ENCODE results near the gene TBC1D32. TPM values are rescaled to one million over a fixed set of nuclear protein-coding genes. Genes with fewer than 3 reads are reported as not detected.
A peak's percentile ranks its signal among the peaks of the same experiment; 100 is the strongest.

TBC1D32 gene
- polyA plus RNA-seq, 1 experiment, result 6.3 TPM

DNA sequence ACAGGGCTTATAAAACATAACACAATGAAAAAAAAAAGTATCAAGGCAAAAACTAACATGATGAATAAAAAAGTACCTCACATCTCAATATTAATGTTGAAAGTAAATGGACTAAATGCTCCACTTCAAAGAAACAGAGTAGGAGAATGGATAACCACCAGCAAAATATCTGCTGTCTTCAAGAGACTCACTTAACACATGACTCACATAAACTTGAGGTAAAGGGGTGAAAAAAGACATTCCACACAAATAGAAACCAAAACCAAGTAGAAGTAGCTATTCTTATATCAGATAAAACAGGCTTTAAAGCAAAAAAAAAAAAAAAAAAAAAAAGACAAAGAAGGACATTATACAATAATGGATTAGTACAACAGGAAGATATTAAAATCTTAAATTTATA is 86.9 kb downstream of the TBC1D32 start:
- ChIA-PET CTCF (interaction anchor here (0.6 kb wide), 1 partner anchor 210 kb away, joined by 4 read pairs; no protein-coding TSS in a partner anchor), POLR2A (no interaction called here)
- TF ChIP-seq, protein P1, sequence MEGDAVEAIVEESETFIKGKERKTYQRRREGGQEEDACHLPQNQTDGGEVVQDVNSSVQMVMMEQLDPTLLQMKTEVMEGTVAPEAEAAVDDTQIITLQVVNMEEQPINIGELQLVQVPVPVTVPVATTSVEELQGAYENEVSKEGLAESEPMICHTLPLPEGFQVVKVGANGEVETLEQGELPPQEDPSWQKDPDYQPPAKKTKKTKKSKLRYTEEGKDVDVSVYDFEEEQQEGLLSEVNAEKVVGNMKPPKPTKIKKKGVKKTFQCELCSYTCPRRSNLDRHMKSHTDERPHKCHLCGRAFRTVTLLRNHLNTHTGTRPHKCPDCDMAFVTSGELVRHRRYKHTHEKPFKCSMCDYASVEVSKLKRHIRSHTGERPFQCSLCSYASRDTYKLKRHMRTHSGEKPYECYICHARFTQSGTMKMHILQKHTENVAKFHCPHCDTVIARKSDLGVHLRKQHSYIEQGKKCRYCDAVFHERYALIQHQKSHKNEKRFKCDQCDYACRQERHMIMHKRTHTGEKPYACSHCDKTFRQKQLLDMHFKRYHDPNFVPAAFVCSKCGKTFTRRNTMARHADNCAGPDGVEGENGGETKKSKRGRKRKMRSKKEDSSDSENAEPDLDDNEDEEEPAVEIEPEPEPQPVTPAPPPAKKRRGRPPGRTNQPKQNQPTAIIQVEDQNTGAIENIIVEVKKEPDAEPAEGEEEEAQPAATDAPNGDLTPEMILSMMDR (IDR thresholded peaks at IDR 0.05; ENCODE audit: low read depth, low read length), result no peak
- no peak overlapping the region for H3K4me3 ChIP-seq (ENCODE audit: low read depth, low read length)
- H3K27ac ChIP-seq (ENCODE audit: low read depth, low read length), result no peak overlapping the region
- no peak for DNase-seq (ENCODE audit: low read depth, low spot score)
- H3K9me3 ChIP-seq (ENCODE audit: control insufficient read depth, insufficient read depth, low read length), result no peaks in the 10 kb centered on the region
- no peaks in the 10 kb centered on the region for H3K27me3 ChIP-seq (ENCODE audit: control insufficient read depth, insufficient read depth, low read length)

DNA sequence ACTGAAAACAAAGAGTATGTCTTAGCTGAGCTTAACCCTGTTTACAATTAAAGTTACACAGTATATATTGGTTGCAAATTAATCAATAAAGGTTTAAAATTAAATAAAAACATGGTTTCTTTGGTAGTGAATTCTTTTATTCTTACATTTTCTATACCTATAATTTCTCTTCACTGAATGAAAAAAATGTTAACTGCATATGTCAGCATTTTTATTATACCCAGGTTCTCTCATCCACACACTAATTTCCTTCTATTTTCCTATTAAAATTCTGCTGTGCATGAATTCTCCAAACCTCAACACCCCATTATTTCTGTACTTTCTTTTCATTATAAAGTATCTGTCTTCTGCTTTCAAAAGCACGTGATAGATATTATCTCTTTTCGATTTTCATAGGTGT is 91.9 kb downstream of the TBC1D32 start:
- CTCF ChIA-PET, result no interaction called here
- TF ChIP-seq, protein P1 (IDR thresholded peaks at IDR 0.05; ENCODE audit: low read depth, low read length), result no peak
- no peaks in the 10 kb centered on the region for H3K9me3 ChIP-seq (ENCODE audit: control insufficient read depth, insufficient read depth, low read length)
- no peaks in the 10 kb centered on the region for H3K27me3 ChIP-seq (ENCODE audit: control insufficient read depth, insufficient read depth, low read length)
- no peak overlapping the region for H3K4me3 ChIP-seq (ENCODE audit: low read depth, low read length)
- POLR2A ChIA-PET, result no interaction called here
- no peak overlapping the region for H3K27ac ChIP-seq (ENCODE audit: low read depth, low read length)
- no peak for DNase-seq (ENCODE audit: low read depth, low spot score)

DNA sequence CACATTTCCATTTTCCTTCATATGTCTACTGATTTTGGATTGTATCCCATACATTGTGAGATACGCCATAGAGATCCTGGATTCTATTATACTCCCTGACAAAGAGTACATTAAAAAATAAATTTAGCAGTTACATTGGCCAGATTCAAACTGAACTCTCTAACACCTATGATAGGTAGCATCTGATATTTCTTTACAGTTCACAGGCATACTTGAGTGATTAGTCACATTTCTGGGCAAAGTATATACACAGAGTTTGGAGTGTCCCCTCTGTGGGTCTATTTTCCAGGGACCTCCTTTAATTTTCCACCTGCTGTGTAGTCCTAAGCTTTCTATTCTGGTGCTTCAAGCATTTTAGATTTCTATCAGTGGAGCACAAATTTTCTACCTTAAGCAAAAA is 96.4 kb downstream of the TBC1D32 start:
- TF ChIP-seq, protein P1 (IDR thresholded peaks at IDR 0.05; ENCODE audit: low read depth, low read length), result no peak
- no peak overlapping the region for H3K4me3 ChIP-seq (ENCODE audit: low read depth, low read length)
- no peaks in the 10 kb centered on the region for H3K27me3 ChIP-seq (ENCODE audit: control insufficient read depth, insufficient read depth, low read length)
- ChIA-PET CTCF (no interaction called here), POLR2A (no interaction called here)
- no peak overlapping the region for H3K27ac ChIP-seq (ENCODE audit: low read depth, low read length)
- DNase-seq (ENCODE audit: low read depth, low spot score), result no peak
- no peaks in the 10 kb centered on the region for H3K9me3 ChIP-seq (ENCODE audit: control insufficient read depth, insufficient read depth, low read length)

DNA sequence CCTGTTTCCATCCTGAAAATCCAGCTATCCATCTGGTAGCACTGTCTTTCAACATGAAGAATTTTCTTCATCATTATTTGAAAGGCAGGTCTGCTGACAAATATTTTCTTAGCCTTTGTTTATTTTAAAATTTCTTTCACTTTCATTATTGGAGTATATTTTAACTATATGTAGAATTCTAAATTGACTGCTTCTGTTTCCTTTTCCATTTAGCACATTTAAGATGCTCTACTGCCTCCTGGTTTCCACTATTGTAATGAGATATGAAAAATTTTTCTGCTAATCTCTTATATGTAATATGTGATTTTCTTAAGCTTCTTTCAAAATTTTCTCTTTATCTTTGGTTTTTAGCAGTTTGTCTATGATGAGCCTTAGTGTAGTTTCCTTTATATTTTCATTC is 97.3 kb downstream of the TBC1D32 start:
- Histone ChIP-seq H3K4me3 (ENCODE audit: low read depth, low read length) (no peak overlapping the region), H3K27me3 (ENCODE audit: control insufficient read depth, insufficient read depth, low read length) (no peaks in the 10 kb centered on the region), H3K9me3 (ENCODE audit: control insufficient read depth, insufficient read depth, low read length) (no peaks in the 10 kb centered on the region), H3K27ac (ENCODE audit: low read depth, low read length) (no peak overlapping the region)
- no peak for DNase-seq (ENCODE audit: low read depth, low spot score)
- CTCF ChIA-PET, result interaction anchor here (0.9 kb wide), 1 partner anchor 181 kb away, joined by 4 read pairs; no protein-coding TSS in a partner anchor
- POLR2A ChIA-PET, result no interaction called here
- TF ChIP-seq, protein P1 (IDR thresholded peaks at IDR 0.05; ENCODE audit: low read depth, low read length), result peak; percentile 10; the same call in 1 of the 2 replicates

DNA sequence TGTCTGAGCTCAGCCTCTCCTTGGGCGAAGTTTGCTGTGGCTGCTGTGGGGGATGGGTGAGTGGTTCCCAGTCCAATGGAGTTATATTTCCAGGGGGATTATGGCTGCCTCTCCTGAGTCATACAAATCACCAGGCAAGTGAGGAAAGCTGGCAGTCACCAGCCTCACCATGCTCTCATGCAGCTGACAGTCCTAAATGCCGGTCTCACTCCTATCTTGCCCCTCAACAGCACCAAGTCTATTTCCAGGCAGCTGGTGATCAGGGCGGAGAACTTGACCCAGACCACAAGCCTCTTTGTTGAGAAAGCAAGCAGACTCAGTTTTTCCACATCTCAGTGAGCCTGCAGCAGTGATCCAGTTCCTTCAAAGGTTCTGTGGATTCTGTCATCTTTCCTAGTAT is 98.9 kb downstream of the TBC1D32 start:
- Histone ChIP-seq H3K27ac (ENCODE audit: low read depth, low read length) (no peak overlapping the region), H3K27me3 (ENCODE audit: control insufficient read depth, insufficient read depth, low read length) (no peaks in the 10 kb centered on the region), H3K9me3 (ENCODE audit: control insufficient read depth, insufficient read depth, low read length) (no peaks in the 10 kb centered on the region), H3K4me3 (ENCODE audit: low read depth, low read length) (no peak overlapping the region)
- POLR2A ChIA-PET, result no interaction called here
- CTCF ChIA-PET, result interaction anchor here (0.7 to 1.5 kb wide), 2 partner anchors 14 to 26 kb away, joined by 3 to 7 read pairs; no protein-coding TSS in a partner anchor
- DNase-seq (ENCODE audit: low read depth, low spot score), result no peak
- TF ChIP-seq, protein P1 (IDR thresholded peaks at IDR 0.05; ENCODE audit: low read depth, low read length), result no peak
